Body of pancreas (tissue), 4 donors: ENCODE results near the gene PPP1R1A.

ENCODE experiments used
- CTCF ChIP-seq, 7 experiments: fragments of 450-650 bp in 4 of 7; fragments of 200-600 bp in 3 of 7; sonication (generic) in 3 of 7; IDR thresholded peaks; one replicate each; pipeline ENCODE4 v1.5.1; 2016 to 2019; ENCODE audit warnings: antibody characterized with exemption in 7 of 7
- POLR2A ChIP-seq, 3 donors: fragments of 450-650 bp; IDR thresholded peaks; one replicate each; pipeline ENCODE4 v1.6.1; 2016; ENCODE audit warnings: antibody characterized with exemption in 3 of 3, mild to moderate bottlenecking in 2 of 3

- TF ChIP-seq CTCF (IDR thresholded peaks at IDR 0.05) (no peak), POLR2A (IDR thresholded peaks at IDR 0.05) (no peak)
Observed at GRCh38 chr12:54592316-54592715, 3.9 kb upstream of the PPP1R1A start.
